Measurements from ENCODE around the gene CDKN2C. TPM values are rescaled to one million over a fixed set of nuclear protein-coding genes. Genes with fewer than 3 reads are reported as not detected.

CDKN2C gene
- total RNA-seq, 1 experiment from 2014 or later: 49.2 TPM

- H3K4me2 ChIP-seq (ENCODE audit: low read length): peak overlapping the region; percentile 88
- DNase-seq (peak; percentile 42), ATAC-seq (peak; percentile 45)
- no TSS peak for BruUV-seq (replicated peaks)
- peak overlapping the region; percentile 70 for H3K27ac ChIP-seq (ENCODE audit: low read length)
- peak overlapping the region; percentile 79 for H2AFZ ChIP-seq (ENCODE audit: low read length)
- H3K36me3 ChIP-seq (ENCODE audit: low read depth, low read length): 0 out of 2 replicates have a peak, but pooled peaks cover 2% of the 10 kb centered on the region
- CTCF ChIA-PET: interaction anchor here (0.6 to 0.8 kb wide), 2 partner anchors 30 to 493 kb away, joined by 3 read pairs; no protein-coding TSS in a partner anchor
- H3K79me2 ChIP-seq (ENCODE audit: low read length): peaks cover 52% of the 10 kb centered on the region
- peaks cover 4% of the 10 kb centered on the region for H3F3A ChIP-seq (ENCODE audit: low read length, unreplicated experiment)
- H3K4me1 ChIP-seq (ENCODE audit: insufficient read depth, low read length): peaks cover 7% of the 10 kb centered on the region; the same call in 1 of the 2 replicates
- no peaks in the 10 kb centered on the region for H3K27me3 ChIP-seq (ENCODE audit: low read length)
- H3K9ac ChIP-seq (ENCODE audit: low read length): peak overlapping the region; percentile 80
- H3K9me3 ChIP-seq (ENCODE audit: low read length): no peaks in the 10 kb centered on the region
- TF ChIP-seq EZH2 (IDR thresholded peaks at IDR 0.05; ENCODE audit: low read length, unreplicated experiment): no peak
- TF ChIP-seq EZH2phosphoT487 (IDR thresholded peaks at IDR 0.05; ENCODE audit: borderline replicate concordance, low read length): no peak
- TF ChIP-seq CTCF (conservative IDR thresholded peaks at IDR 0.05; ENCODE audit: low read depth, low read length): no peak
- peaks cover 11% of the 10 kb centered on the region for H4K20me1 ChIP-seq (ENCODE audit: low read length)
- intact Hi-C loops (cut with micrococcal nuclease): loop anchor here (2.0 to 5.0 kb wide), 2 partner anchors 29 to 182 kb away; no protein-coding TSS in a partner anchor
- H3K4me3 ChIP-seq (ENCODE audit: low read length): peak overlapping the region; percentile 97
- POLR2A ChIA-PET (ENCODE audit: unreplicated experiment): no interaction called here
- H3K9me2 ChIP-seq (replicated peaks; ENCODE audit: low read length): no peaks in the 10 kb centered on the region
These were observed 10.6 kb upstream of the CDKN2C start for GRCh38 chr1:50959303-50959912.

GRCh38 chr1:50959913-50960844 lies 9.9 kb upstream of the CDKN2C start, which contains the start of gene FAF1:
FAF1 (minus strand) TSS chr1:50960267; CDS start chr1:50959811, 456 bp downstream.
- ChIA-PET CTCF (interaction anchor here (1.0 to 1.1 kb wide), 3 partner anchors 11 to 186 kb away, joined by 3 to 5 read pairs (median 4); no protein-coding TSS in a partner anchor), POLR2A (ENCODE audit: unreplicated experiment) (interaction anchor here (0.6 kb wide), 1 partner anchor 549 kb away, joined by 3 read pairs; no protein-coding TSS in a partner anchor)
- H3K79me2 ChIP-seq (ENCODE audit: low read length): peaks cover 45% of the 10 kb centered on the region
- H3K9ac ChIP-seq (ENCODE audit: low read length): peak within 1 kb of the TSS; percentile 80
- DNase-seq (peak; percentile 99), ATAC-seq (peak; percentile 84)
- peak within 1 kb of the TSS; percentile 97 for H3K4me3 ChIP-seq (ENCODE audit: low read length)
- intact Hi-C loops (cut with micrococcal nuclease): loop anchor here (1.0 to 10.0 kb wide), 4 partner anchors 10 to 183 kb away; partner anchors contain the start of gene CDKN2C
- 0 out of 2 replicates have a peak, but pooled peaks cover 2% of the 10 kb centered on the region for H3K36me3 ChIP-seq (ENCODE audit: low read depth, low read length)
- no peaks in the 10 kb centered on the region for H3K9me2 ChIP-seq (replicated peaks; ENCODE audit: low read length)
- H3F3A ChIP-seq (ENCODE audit: low read length, unreplicated experiment): peaks cover 4% of the 10 kb centered on the region
- H3K27ac ChIP-seq (ENCODE audit: low read length): peak within 1 kb of the TSS; percentile 81
- H4K20me1 ChIP-seq (ENCODE audit: low read length): peaks cover 11% of the 10 kb centered on the region
- peak within 1 kb of the TSS; percentile 100 for H3K4me2 ChIP-seq (ENCODE audit: low read length)
- no peaks in the 10 kb centered on the region for H3K27me3 ChIP-seq (ENCODE audit: low read length)
- H3K4me1 ChIP-seq (ENCODE audit: insufficient read depth, low read length): peaks cover 7% of the 10 kb centered on the region; the same call in 1 of the 2 replicates
- no peaks in the 10 kb centered on the region for H3K9me3 ChIP-seq (ENCODE audit: low read length)
- TF ChIP-seq EZH2 (IDR thresholded peaks at IDR 0.05; ENCODE audit: low read length, unreplicated experiment) (no peak), CTCF (conservative IDR thresholded peaks at IDR 0.05; ENCODE audit: low read depth, low read length) (peak; percentile 49)
- TSS peak; percentile 97 for BruUV-seq (replicated peaks)
- H2AFZ ChIP-seq (ENCODE audit: low read length): peak within 1 kb of the TSS; percentile 97
